OCI-LY3 (cell line): ENCODE measurements around the gene NUP42.

Experiments
- H2AFZ ChIP-seq: fragments of 200-600, 300-600 bp; shearing (Covaris generic); 2 replicates; pipeline ENCODE4 v1.6.0; 2014; ENCODE audit warnings: antibody characterized with exemption, low read depth, low read length
- H3K27ac ChIP-seq: fragments of 200-600, 300-600 bp; sonication (generic); 2 replicates; pipeline ENCODE4 v1.5.1; 2014; ENCODE audit warnings: mild to moderate bottlenecking, low read length, moderate library complexity, mixed read lengths
- H3K27me3 ChIP-seq: fragments of 200-600, 300-600 bp; sonication (generic); 2 replicates; pipeline ENCODE4 v1.6.1; 2014; ENCODE audit warnings: low read depth, low read length, mixed read lengths
- H3K36me3 ChIP-seq: fragments of 200-600, 300-600 bp; sonication (generic); replicated peaks from 2 replicates; pipeline ENCODE3; 2014; ENCODE audit warnings: low read depth, low read length, mixed read lengths
- H3K4me1 ChIP-seq: fragments of 300-600, 200-600 bp; sonication (generic); 2 replicates; pipeline ENCODE4 v1.6.1; 2014; ENCODE audit warnings: low read length, mixed read lengths
- H3K4me2 ChIP-seq: fragments of 200-600, 300-600 bp; sonication (generic); 2 replicates; pipeline ENCODE4 v1.6.1; 2014; ENCODE audit warnings: low read length, mixed read lengths
- H3K4me3 ChIP-seq: fragments of 300-600, 200-600 bp; sonication (generic); 2 replicates; pipeline ENCODE4 v1.5.1; 2014; ENCODE audit warnings: antibody characterized with exemption, mild to moderate bottlenecking, low read length, moderate library complexity
- H3K79me2 ChIP-seq: fragments of 300-600, 200-600 bp; shearing (Covaris generic); 2 replicates; pipeline ENCODE4 v1.6.1; 2014; ENCODE audit warnings: mild to moderate bottlenecking, low read length, mixed read lengths
- H3K9ac ChIP-seq: fragments of 300-600, 200-600 bp; shearing (Covaris generic); 2 replicates; pipeline ENCODE4 v1.6.0; 2014; ENCODE audit warnings: mild to moderate bottlenecking, low read length, moderate library complexity
- H3K9me3 ChIP-seq: fragments of 200-600, 300-600 bp; shearing (Covaris generic); 2 replicates; pipeline ENCODE4 v1.6.1; 2014; ENCODE audit warnings: low read length, mixed read lengths; ENCODE audit not compliant: insufficient read depth
- H4K20me1 ChIP-seq: fragments of 200-600, 300-600 bp; sonication (generic); 2 replicates; pipeline ENCODE4 v1.6.1; 2016; ENCODE audit warnings: low read length, mixed read lengths; ENCODE audit not compliant: insufficient read depth
- CTCF ChIP-seq: fragments of 200-600, 300-600 bp; sonication (generic); IDR thresholded peaks from 2 replicates; pipeline ENCODE4 v1.5.1; 2014; ENCODE audit warnings: antibody characterized with exemption, low read length, low read depth
- EZH2phosphoT487 ChIP-seq: fragments of 200-600 bp; shearing (Covaris generic); IDR thresholded peaks from 2 replicates; pipeline ENCODE4 v1.6.1; 2018; ENCODE audit warnings: antibody characterized with exemption, mixed run types, low read depth

The NUP42 gene

DNA sequence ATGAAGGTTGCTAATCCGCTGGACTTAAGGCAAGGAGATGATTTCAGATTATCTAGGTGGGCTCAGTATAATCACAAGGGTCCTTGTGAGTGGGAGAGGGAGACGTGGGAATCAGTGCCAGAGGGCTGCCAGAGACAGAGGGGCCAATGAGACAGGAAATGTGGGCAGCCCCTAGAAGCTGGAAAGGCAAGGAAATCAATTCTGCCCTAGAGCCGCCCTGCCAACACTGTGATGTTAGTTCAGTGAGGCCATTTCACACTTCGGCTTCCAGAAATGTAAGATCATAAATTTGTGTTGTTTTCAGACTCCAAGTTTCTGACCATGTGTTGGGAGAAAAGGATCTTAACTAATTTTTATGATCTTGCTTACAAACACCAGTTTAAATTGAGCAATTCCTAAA, 61.1 kb downstream of the NUP42 start:
- Histone ChIP-seq H3K4me2 (no peak overlapping the region), H3K27me3 (no peaks in the 10 kb centered on the region), H2AFZ (no peak overlapping the region), H3K4me3 (no peak overlapping the region), H3K79me2 (no peaks in the 10 kb centered on the region), H3K9ac (no peak overlapping the region), H3K36me3 (no peaks in the 10 kb centered on the region), H3K4me1 (peaks cover 2% of the 10 kb centered on the region), H4K20me1 (no peaks in the 10 kb centered on the region), H3K9me3 (no peaks in the 10 kb centered on the region), H3K27ac (no peak overlapping the region)
- TF ChIP-seq EZH2phosphoT487 = no peak
- no peak for TF ChIP-seq CTCF

DNA sequence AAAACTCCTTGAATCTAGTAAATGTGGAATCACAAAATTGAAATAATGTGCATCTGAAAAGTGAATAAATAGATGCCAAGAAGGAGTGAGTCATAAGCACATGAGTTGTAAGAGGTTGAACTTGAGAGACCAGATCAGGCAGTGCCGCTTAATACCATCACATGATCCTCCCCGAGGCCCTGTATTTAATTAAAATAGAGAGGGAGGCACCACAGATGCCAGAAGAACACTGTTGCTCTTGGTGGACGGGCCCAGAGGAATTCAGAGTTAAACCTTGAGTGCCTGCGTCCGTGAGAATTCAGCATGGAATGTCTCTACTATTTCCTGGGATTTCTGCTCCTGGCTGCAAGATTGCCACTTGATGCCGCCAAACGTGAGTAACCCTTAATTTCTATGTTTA, 64.7 kb downstream of the NUP42 start, which contains the start of gene GPNMB:
GPNMB (plus strand) TSS at position 221 of the 400 bp plus-strand sequence; CDS start at position 304, 83 bp downstream.
- Histone ChIP-seq H3K4me3 (no peak within 1 kb of the TSS), H3K4me1 (peaks cover 7% of the 10 kb centered on the region), H2AFZ (no peak within 1 kb of the TSS), H3K27ac (no peak within 1 kb of the TSS), H3K9me3 (no peaks in the 10 kb centered on the region), H3K36me3 (no peaks in the 10 kb centered on the region), H3K9ac (no peak within 1 kb of the TSS), H3K79me2 (no peaks in the 10 kb centered on the region), H3K27me3 (peaks cover 5% of the 10 kb centered on the region; the same call in 1 of the 2 replicates), H4K20me1 (no peaks in the 10 kb centered on the region), H3K4me2 (no peak within 1 kb of the TSS)
- TF ChIP-seq CTCF (no peak), EZH2phosphoT487 (no peak)

DNA sequence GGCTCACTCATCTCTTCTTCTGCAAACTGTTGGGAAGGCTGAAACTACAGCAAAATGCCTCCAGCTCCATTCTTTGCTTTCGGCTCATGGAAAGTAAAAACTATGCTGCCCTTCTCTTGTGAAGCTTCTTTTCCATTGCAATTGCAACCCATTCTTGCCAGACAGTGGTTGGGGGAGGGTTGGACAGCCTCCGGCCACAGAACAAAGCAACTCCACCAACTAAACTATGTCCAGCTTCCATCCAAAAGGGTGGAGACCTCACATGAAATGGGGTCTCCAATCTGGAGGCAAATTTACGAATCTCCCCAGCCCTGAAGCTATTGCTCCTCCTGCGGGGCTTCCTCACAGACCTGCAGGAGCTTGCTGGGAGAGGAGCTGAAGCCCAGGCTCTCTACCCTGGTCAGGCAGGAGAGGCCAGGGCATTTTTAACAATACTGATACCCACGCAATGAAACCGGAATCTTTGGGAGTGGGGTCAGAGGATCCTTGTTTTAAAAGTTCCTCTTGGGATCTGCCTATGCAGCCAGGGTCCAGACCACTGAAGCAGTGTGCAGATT, 65.3 kb downstream of the NUP42 start:
- H2AFZ ChIP-seq = no peak overlapping the region
- H3K4me3 ChIP-seq = no peak overlapping the region
- no peak overlapping the region for H3K9ac ChIP-seq
- H3K9me3 ChIP-seq = peaks cover 3% of the 10 kb centered on the region; the same call in 1 of the 2 replicates
- TF ChIP-seq EZH2phosphoT487 (no peak), CTCF (no peak)
- no peak overlapping the region for H3K27ac ChIP-seq
- H3K79me2 ChIP-seq = no peaks in the 10 kb centered on the region
- H4K20me1 ChIP-seq = no peaks in the 10 kb centered on the region
- H3K36me3 ChIP-seq = no peaks in the 10 kb centered on the region
- H3K27me3 ChIP-seq = peaks cover 10% of the 10 kb centered on the region; the same call in 1 of the 2 replicates
- H3K4me2 ChIP-seq = no peak overlapping the region
- H3K4me1 ChIP-seq = peaks cover 7% of the 10 kb centered on the region

DNA sequence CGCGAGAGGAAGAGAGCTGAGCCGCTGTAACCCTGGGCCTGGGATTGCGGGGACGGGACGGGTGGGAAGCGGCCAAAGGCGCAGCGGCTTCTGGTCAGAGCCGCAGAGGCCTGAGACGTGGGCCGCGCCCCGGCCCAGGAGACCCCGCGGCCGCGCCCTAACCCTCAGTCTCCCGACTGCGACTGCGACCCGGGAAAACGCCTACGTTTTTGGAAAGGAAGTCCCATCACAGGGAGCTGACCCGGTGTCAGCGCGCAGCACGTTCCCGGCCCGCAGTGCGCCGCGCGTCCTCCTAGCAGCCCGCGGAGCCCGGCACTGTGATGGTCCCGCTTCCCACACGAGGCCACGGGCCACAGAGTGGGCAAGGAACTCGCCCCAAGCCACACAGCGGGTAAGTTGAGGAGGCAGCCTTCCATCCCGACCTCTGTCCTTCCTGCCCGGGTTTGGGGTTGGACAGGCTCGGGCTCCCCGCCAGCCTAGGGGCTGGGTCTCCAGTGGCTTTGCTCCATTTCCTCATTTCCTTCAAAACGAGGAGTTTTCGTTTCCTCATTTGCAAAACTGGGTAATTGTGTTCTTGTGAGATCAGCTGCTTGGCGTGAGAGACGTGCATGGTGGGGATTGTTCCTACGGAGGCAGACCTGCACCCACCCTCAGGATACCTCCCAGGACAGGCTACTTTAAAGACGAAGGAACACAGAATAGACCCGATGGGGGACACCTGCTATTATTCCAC, 65.9 kb downstream of the NUP42 start:
- H3K9ac ChIP-seq = no peak overlapping the region
- no peak overlapping the region for H2AFZ ChIP-seq
- H3K36me3 ChIP-seq = no peaks in the 10 kb centered on the region

More for the DNA sequence above, 65.9 kb downstream of the NUP42 start:
- Histone ChIP-seq H4K20me1 (no peaks in the 10 kb centered on the region), H3K4me2 (peak overlapping the region; percentile 26; the same call in 1 of the 2 replicates), H3K27ac (no peak overlapping the region), H3K4me1 (peaks cover 7% of the 10 kb centered on the region), H3K9me3 (peaks cover 3% of the 10 kb centered on the region; the same call in 1 of the 2 replicates), H3K4me3 (no peak overlapping the region), H3K79me2 (no peaks in the 10 kb centered on the region), H3K27me3 (peaks cover 11% of the 10 kb centered on the region; the same call in 1 of the 2 replicates)
- TF ChIP-seq EZH2phosphoT487 (no peak), CTCF (no peak)
